NB4 (cell line): Measurements from ENCODE around the gene AOC1.

ENCODE experiments used
- DNase-seq: peaks from one replicate; pipeline ENCODE4 v3.0.0; 2010; ENCODE audit warnings: low read depth
- H3K4me3 ChIP-seq: one replicate; pipeline ENCODE4 v1.5.1; 2011; ENCODE audit warnings: mild to moderate bottlenecking, low read depth, low read length, moderate library complexity
- CTCF ChIP-seq: IDR thresholded peaks from one replicate; pipeline ENCODE4 v1.5.1; 2012; ENCODE audit warnings: low read depth, low read length
- MYC ChIP-seq: IDR thresholded peaks from 2 replicates; pipeline ENCODE4 v1.6.1; 2011; ENCODE audit warnings: low read depth, low read length
- POLR2A ChIP-seq: IDR thresholded peaks from 2 replicates; pipeline ENCODE4 v1.6.1; 2011; ENCODE audit warnings: mild to moderate bottlenecking; ENCODE audit not compliant: insufficient read length; ENCODE audit errors: extremely low read depth
- TF ChIP-seq, protein P1 (sequence below): IDR thresholded peaks from 2 replicates; pipeline ENCODE4 v1.6.1; 2011; ENCODE audit warnings: low read depth, low read length

AOC1 gene

DNA sequence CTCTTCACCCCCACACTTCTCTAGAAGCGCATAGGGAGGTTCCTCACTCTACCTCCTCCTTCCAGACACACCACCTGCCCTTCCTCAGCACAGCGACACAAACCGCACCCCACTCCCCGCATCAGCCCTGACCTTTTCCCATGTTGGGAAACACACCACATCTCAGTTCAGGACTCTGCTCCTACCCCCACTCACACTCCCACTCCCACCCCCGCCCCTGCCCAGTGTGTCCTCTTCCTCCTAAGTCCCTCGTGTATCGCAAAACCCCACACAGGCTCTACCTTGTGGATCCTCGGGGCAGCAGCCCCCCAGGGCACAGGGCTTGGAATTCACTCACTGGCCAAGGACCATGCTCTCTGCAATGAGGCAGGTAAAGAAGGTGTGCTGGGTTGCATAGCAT is 4.2 kb upstream of the AOC1 start:
- no peak overlapping the region for H3K4me3 ChIP-seq
- TF ChIP-seq POLR2A (no peak), MYC (no peak), CTCF (no peak)
- TF ChIP-seq, protein P1, sequence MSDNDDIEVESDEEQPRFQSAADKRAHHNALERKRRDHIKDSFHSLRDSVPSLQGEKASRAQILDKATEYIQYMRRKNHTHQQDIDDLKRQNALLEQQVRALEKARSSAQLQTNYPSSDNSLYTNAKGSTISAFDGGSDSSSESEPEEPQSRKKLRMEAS: no peak
- peak; percentile 23 for DNase-seq

GRCh38 chr7:150848561-150849115 is 3.7 kb upstream of the AOC1 start:
- TF ChIP-seq, protein P1: no peak
- no peak for TF ChIP-seq MYC
- no peak for TF ChIP-seq POLR2A
- TF ChIP-seq CTCF: no peak
- DNase-seq: no peak
- H3K4me3 ChIP-seq: no peak overlapping the region

- TF ChIP-seq MYC (no peak), CTCF (no peak), POLR2A (no peak)
- TF ChIP-seq, protein P1: no peak
- DNase-seq: no peak
Observed at GRCh38 chr7:150849204-150849775, 3.0 kb upstream of the AOC1 start.

DNA sequence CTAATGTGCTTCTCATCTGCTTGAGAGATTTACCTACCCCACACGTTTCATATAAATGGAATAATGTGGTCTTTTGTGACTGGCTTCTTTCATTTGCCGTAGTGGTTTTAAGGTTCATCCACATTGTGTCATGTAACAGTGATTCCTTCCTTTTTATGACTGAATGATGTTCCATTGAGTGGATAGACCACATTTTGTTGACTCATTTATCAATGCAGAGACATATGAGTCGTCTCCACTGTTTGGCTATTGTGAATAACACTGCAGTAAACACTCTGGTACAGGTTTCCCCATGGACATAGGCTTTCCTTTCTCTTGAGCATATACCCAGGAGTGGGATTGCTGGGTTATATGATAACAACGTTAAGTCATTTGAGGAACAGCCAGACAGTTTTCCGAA is 2.0 kb upstream of the AOC1 start:
- DNase-seq: peak; percentile 32
- TF ChIP-seq MYC: no peak
- TF ChIP-seq, protein P1: no peak
- no peak for TF ChIP-seq CTCF
- no peak for TF ChIP-seq POLR2A
- no peak overlapping the region for H3K4me3 ChIP-seq

More at GRCh38 chr7:150849204-150849775, 3.0 kb upstream of the AOC1 start:
- H3K4me3 ChIP-seq: no peak overlapping the region

DNA sequence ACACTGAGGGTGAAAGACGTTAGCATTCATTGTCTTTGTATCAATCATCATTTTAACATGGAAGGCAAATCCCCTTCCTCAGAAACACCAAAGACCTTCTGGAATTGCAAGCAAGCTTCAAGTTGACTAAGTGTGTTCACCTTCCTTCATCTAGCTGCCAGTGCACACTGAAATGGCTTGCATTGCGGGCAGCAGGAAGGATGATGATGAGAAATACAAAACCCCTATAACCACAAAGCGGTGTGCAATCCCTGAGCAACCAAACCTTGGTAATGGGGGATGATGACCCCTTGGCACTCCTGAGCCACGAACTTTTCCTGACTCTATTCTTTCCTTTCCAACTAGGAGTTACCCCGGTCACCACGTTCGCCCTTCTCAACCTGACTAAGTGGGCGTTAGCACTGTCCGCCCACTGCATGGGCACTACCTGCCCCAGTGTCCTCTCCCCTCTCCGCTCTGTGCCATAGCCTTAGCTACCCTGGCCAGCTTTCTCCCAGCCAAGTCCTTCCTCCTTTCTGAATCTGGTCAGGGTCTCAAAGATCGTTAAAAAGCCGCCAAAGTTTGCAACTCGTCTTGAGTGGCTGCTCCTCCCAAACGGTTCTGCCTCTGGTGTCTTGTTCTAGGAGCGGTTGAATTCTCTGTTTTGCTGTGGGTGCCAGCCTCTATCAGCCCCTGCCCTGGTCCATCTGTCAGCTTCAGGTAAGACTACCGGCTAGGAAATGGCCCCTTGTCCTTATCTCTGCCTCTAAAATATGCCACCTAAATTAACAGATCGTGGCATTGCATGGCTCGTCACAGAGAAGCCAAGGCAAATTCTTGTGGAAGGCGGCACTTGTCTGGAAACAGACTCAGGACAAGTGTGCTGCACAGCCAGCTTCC is 586 bp upstream of the AOC1 start:
- DNase-seq: peak; percentile 86
- H3K4me3 ChIP-seq: peak overlapping the region; percentile 54
- no peak for TF ChIP-seq CTCF
- TF ChIP-seq POLR2A: no peak
- TF ChIP-seq MYC: 0 out of 2 replicates have a peak, but pooled peaks have one; percentile 16
